ENCODE data around the gene STRC.
"Not testable (repeated sequence)": the region's sequence is repeated elsewhere in the genome, so short reads cannot be mapped to it uniquely, and the experiment has no call there.

STRC gene

DNA sequence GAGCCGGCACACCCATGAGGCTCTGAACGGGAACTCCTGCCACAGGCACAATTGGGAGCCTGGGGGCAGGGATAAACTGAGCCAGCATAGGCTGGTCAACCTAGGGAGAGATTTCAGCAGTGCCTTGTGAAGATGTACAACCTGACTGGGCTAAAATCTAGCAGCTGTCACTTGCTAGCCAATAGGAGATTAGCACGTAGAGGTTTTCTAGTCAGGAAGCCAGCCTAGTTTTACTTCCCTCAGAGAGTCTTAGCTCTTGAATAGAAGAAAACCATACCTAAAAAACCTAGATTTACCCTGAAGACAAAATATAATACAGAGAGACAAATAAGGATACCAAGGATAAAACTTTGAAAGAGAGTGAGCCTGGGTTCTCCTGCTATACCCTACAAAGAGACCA lies 55.8 kb downstream of the STRC start:
- not testable (repeated sequence) for DNase-seq

DNA sequence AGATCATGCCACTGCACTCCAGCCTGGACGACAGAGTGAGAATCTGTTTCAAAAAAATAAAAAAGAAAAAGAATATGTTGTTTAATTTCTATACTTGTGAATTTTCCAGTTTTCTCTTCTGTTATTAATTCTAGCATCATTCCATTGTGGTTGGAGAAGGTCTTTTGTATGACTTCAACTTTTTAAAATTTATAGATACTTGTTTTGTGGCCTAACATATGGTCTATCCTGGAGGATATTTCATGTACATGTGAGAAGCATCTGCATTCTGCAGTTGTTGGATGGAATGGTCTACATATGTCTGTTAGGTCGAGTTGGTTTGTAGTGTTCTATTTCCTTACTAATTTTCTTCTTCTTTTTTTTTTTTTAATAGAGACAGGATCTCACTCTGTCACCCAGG lies 65.6 kb downstream of the STRC start:
- no peak for DNase-seq

DNA sequence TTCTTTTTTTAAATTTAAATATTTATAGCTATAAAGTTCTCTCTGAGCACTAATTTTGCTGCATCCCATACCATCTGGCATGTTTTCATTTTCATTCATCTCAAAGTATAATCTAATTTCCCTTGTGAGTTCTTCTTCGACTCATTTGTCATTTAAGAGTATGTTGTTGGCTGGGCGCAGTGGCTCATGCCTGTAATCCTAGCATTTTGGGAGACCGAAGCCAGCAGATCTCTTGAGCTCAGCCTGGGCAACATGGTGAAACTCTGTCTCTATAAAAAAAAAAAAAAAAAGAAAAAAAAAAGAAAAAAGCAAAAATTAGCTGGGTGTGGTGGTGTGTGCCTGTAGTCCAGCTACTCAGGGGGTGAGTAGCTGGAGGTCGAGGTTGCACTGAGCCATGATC lies 66.3 kb downstream of the STRC start:
- DNase-seq = no peak

DNA sequence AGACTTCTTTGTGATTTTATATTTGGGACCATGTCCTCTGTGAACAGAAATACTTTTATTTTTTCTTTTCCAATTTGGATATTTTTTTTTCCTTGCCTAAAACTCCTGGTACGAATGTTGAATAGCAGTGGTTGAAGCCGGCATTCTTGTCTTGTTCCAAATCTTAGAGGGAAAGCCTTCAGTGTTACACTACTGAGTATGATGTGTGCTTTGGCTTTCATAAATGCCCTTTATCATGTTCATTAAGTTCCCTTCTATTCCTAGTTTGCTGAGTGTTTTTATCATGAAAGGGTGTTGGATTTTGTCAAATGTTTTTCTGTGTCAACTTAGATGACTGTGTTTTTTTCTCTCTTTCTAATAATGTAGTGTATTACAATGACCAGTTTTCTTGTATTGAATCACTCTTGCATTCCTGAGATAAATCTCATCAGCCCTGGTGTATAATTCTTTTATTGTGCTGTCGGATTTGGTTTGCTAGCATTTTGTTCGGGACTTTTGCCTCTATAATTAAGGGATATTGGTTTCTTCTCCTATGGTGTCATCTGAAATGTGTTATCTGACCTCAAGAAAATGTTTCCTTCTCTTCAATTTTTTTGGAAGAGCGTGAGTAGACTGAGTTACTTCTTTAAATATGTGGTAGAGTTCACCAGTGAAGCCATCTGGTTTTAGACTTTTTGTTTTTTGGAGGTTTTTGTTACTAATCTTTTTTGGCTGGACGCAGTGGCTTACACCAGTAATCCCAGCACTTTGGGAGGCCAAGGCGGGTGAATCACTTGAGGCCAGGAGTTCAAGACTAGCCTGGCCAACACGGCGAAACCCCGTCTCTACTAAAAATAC lies 67.9 kb downstream of the STRC start:
- DNase-seq = peak; percentile 52
